ENCODE results near the gene PRX. TPM values are rescaled to one million over a fixed set of nuclear protein-coding genes. Genes with fewer than 3 reads are reported as not detected.
"Not testable (repeated sequence)": the region's sequence is repeated elsewhere in the genome, so short reads cannot be mapped to it uniquely, and the experiment has no call there.

Gene PRX
- total RNA-seq, 1 experiment from 2014 or later, result 5.6 TPM

DNA sequence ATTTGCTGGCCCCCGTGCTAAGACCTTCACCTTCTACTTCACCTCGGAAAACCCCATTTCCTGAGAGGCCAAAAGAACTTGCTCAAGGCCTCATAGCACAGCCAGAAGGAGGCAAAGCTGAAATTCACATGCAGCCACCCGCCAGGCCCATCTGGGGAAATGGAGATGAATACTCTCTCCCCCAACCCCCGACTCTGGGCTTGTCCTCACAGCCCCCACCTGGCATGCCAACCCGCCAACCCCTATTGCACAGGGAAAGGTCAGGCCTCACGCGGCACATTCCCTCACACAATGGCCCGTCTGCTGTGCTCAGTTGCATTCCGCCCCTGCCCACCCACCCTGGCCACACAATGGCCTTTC is 3.2 kb downstream of the PRX start:
- Histone ChIP-seq H3K27me3 (no peaks in the 10 kb centered on the region), H3K9me3 (no peaks in the 10 kb centered on the region), H3K4me3 (no peak overlapping the region), H3K36me3 (no peaks in the 10 kb centered on the region)
- DNase-seq, result no peak

DNA sequence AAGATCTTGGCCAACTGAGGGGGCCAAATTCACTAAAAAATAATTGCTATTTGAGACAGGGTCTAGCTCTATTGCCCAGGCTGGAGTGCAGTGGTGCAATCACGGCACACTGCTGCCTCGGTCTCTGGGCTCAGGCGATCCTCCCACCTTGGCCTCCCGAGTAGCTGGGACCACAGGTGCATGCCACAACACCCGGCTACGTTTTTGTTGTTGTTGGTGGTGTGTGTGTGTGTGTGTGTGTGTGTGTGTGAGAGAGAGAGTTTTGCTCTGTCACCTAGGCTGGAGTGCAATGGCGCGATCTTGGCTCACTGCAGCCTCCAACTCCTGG is 4.6 kb downstream of the PRX start:
- not testable (repeated sequence) for H3K4me3 ChIP-seq, H3K36me3 ChIP-seq, DNase-seq

DNA sequence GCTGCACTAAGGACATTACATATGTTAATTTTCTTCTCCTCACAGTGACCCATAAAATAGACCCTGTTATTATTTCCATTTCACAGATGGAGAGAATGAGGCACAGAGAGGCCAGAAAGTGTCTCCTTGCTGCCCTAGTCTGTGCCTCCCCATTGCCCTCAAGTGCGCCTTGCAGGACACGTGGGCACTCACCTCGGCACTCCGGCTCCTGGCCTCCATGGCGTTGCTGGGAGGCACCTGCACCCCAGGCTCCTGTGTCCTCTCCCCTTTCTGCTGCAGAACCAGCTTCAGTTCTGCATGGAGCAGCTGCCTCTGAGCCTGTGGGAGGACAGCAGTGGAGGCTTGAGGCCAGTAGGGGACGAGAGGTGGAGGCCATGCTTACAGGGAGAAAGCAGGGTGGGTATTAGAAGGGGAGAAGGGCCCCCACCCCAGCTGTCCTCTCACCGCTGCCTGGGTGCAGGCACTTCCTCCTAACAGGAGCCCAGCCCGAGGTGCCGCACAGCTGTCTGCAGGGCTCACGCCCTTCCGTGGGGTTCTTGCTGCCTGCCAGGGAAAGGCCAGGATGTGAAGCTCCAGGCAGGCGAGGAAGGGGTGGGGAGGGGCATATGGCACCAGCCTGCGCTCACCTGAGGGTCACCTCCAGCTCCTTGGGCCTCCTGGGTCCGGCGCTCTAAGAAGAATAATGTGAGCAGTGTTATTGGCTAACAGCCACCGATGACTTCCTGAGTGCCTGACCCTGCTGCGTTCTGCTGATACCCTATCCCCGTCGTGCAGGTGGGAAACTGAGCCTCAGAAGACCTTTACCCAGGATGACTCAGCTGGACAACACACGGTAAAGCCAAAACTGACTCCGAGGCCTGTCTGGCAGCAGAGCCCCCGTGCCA is 5.2 kb downstream of the PRX start:
- Histone ChIP-seq H3K9me3 (no peaks in the 10 kb centered on the region), H3K4me3 (no peak overlapping the region), H3K27me3 (no peaks in the 10 kb centered on the region), H3K36me3 (no peaks in the 10 kb centered on the region)
- no peak for DNase-seq

More for the DNA sequence above, 4.6 kb downstream of the PRX start:
- H3K27me3 ChIP-seq, H3K9me3 ChIP-seq: not testable (repeated sequence)

- no peaks in the 10 kb centered on the region for H3K27me3 ChIP-seq
- peak; percentile 97 for DNase-seq
- no peaks in the 10 kb centered on the region for H3K36me3 ChIP-seq
- H3K4me3 ChIP-seq, result peak overlapping the region; percentile 63
- H3K9me3 ChIP-seq, result no peaks in the 10 kb centered on the region
Measured at GRCh38 chr19:40403262-40403984, 9.8 kb downstream of the PRX start.

GRCh38 chr19:40400559-40400958 is 12.6 kb downstream of the PRX start:
- Histone ChIP-seq H3K4me3 (no peak overlapping the region), H3K27me3 (no peaks in the 10 kb centered on the region), H3K36me3 (no peaks in the 10 kb centered on the region), H3K9me3 (no peaks in the 10 kb centered on the region)
- DNase-seq, result no peak

GRCh38 chr19:40398417-40399131 is 14.6 kb downstream of the PRX start:
- DNase-seq, result no peak

GRCh38 chr19:40397568-40397906 is 15.6 kb downstream of the PRX start:
- H3K36me3 ChIP-seq, result no peaks in the 10 kb centered on the region

More at GRCh38 chr19:40398417-40399131, 14.6 kb downstream of the PRX start:
- no peaks in the 10 kb centered on the region for H3K27me3 ChIP-seq
- H3K4me3 ChIP-seq, result no peak overlapping the region
- H3K36me3 ChIP-seq, result no peaks in the 10 kb centered on the region
- no peaks in the 10 kb centered on the region for H3K9me3 ChIP-seq

GRCh38 chr19:40396886-40397567 is 16.2 kb downstream of the PRX start:
- Histone ChIP-seq H3K4me3 (no peak overlapping the region), H3K36me3 (no peaks in the 10 kb centered on the region), H3K9me3 (no peaks in the 10 kb centered on the region), H3K27me3 (no peaks in the 10 kb centered on the region)
- no peak for DNase-seq

More at GRCh38 chr19:40397568-40397906, 15.6 kb downstream of the PRX start:
- Histone ChIP-seq H3K27me3 (no peaks in the 10 kb centered on the region), H3K9me3 (no peaks in the 10 kb centered on the region), H3K4me3 (no peak overlapping the region)
- DNase-seq, result no peak

GRCh38 chr19:40395956-40396355 is 17.2 kb downstream of the PRX start:
- no peak for DNase-seq
- Histone ChIP-seq H3K36me3 (no peaks in the 10 kb centered on the region), H3K27me3 (no peaks in the 10 kb centered on the region), H3K9me3 (no peaks in the 10 kb centered on the region), H3K4me3 (no peak overlapping the region)

GRCh38 chr19:40394816-40395210 is 18.4 kb downstream of the PRX start:
- Histone ChIP-seq H3K4me3 (no peak overlapping the region), H3K36me3 (no peaks in the 10 kb centered on the region), H3K27me3 (no peaks in the 10 kb centered on the region), H3K9me3 (no peaks in the 10 kb centered on the region)
- DNase-seq, result no peak

DNA sequence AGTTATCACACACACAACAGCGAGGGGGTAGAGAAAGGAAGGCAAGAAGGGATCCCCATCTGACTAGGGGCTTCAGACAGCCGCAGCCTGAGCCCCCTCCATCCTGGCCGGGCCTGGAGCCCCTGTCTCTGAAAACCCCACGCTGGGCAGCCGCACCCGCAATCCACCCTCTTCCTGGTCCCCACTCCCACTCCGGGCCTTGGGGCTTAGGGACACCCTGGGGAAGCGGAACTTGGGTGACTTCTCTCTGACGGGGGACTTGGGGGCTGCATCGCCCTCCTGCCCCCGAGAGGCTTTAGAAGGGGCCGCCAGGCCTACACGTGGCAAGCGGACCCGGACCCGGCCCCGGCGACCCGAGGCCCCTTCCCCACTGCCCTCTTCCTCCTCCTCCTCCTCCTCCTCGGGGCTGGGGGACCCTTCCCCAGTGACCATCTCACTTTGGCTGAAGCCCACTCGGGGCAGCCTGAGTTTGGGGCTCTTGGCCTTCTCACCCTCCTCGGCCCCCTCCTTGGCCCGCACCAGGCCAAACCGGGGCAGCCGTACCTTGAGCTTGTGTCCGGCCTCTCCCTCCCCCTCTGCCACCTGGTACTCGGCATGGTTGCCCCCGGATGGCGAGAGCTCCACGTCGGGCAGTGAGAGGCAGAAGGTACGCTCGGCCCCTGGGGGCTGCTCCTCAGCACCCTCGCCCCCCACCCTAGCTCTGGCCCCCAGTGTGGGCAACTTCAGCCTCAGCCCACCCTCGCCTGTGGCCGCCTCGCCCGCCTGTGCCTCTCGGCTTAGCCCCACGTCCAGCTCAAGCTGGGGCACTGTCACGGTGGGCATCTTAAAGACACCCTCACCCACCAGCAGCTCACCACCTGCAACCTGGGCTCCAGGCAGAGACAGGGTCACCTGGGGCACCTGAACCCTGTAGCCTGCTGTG is 19.0 kb downstream of the PRX start:
- Histone ChIP-seq H3K36me3 (no peaks in the 10 kb centered on the region), H3K9me3 (no peaks in the 10 kb centered on the region), H3K27me3 (no peaks in the 10 kb centered on the region), H3K4me3 (no peak overlapping the region)
- DNase-seq, result no peak

GRCh38 chr19:40392894-40393517 is 20.2 kb downstream of the PRX start:
- no peaks in the 10 kb centered on the region for H3K9me3 ChIP-seq
- DNase-seq, result no peak
- H3K4me3 ChIP-seq, result no peak overlapping the region
- no peaks in the 10 kb centered on the region for H3K27me3 ChIP-seq
- H3K36me3 ChIP-seq, result no peaks in the 10 kb centered on the region

DNA sequence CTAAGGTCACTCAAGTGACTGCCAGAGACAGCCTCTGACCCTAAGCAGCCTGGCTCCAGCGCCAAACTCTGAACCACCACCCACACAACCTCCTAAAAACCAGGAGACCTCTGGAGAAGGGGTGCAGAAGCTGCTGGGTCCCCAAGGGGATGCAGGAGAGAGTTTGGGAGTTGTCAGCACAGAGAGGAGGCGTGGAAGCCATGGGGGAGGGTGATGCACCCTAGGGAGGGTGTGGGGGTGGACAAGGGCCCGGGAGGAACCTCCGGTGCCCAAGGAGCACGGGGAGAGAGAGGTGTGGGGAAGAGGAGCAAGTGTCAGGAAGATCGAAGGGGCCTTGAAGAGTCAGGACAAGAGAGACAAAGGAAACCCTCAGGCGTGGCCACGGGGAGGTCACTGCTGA is 21.1 kb downstream of the PRX start:
- Histone ChIP-seq H3K36me3 (no peaks in the 10 kb centered on the region), H3K4me3 (no peak overlapping the region), H3K9me3 (no peaks in the 10 kb centered on the region), H3K27me3 (no peaks in the 10 kb centered on the region)
- DNase-seq, result no peak

DNA sequence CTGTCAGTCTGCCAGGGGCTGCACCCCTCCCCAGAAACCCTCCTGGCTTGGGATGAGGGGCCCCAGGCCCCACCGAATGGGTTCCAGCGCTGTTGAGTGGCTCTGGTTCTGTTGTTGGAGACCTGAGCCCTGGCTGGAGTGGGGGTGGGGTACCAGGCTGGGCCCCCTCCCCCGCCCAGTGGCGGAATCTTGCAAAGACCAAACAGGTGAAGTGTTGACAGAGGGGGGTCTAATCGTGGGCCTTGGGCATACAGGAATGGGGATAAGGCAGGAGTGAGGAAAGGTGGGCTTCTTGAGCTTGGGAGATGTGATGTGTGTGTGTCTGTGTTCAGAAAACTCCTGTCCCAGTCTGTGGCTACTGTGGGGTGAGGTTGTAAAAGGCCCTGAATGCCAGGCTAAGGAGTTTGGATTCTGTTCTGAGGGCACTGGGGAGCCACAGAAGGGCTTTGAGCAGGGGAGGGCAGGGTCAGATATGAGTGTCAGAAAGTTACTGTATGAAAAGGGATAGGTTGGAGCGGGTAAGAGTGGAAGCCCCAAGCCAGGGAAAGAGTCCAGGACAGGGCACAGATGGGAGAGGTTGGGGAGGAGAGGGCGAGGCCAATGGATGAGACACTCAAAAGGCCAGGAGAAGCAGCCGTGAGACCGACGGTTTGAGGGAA is 23.0 kb downstream of the PRX start, which contains the start of gene HIPK4:
TSS of gene HIPK4 (minus strand) at position 98 of the 659 bp plus-strand sequence. CDS start 279 bp downstream, outside the sequence.
- no peaks in the 10 kb centered on the region for H3K27me3 ChIP-seq
- H3K9me3 ChIP-seq, result no peaks in the 10 kb centered on the region
- H3K36me3 ChIP-seq, result no peaks in the 10 kb centered on the region
- no peak for DNase-seq
- H3K4me3 ChIP-seq, result no peak within 1 kb of the TSS

DNA sequence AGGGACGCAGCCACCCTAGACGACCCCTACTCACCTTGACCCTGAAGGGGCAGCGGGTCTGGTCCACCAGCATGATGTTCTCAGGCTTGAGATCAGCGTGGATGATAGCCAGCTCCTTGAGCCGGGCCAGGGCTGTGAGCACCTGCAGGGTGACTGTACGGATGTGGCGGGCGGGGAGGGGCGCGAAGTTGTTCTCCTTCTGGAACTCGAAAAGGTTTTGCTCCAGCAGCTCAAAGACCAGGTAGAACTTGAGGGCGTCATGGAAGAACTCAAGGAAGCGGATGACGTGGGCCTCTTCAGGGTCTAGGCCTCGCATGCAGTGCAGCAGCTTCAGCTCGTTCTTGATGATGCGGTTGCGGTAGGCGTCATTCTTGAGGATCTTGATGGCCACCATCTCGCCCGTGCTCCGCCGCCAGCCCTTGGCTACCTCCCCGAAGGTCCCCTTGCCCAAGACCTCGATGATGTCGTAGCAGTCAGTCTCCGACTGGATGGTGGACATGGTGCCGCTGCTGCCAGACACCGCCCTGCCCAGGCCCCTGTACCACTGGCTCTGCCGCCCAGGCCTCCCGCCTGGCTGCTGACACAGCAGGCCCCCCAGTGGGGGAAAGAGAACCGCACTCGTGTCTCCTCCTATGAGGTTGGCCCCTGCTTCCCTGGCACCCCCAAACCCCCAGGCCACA is 23.6 kb downstream of the PRX start:
- no peak for DNase-seq
- Histone ChIP-seq H3K27me3 (no peaks in the 10 kb centered on the region), H3K9me3 (no peaks in the 10 kb centered on the region), H3K4me3 (no peak overlapping the region), H3K36me3 (no peaks in the 10 kb centered on the region)
